Measurements from ENCODE around the gene IARS1.

The IARS1 gene

GRCh38 chr9:92293452-92294296, at the start of gene IARS1:
IARS1 (minus strand) TSS chr9:92293697; CDS start chr9:92289419, 4,278 bp downstream.
- peak; percentile 100 for DNase-seq

- DNase-seq = no peak
Observed at GRCh38 chr9:92342825-92343488, 49.5 kb upstream of the IARS1 start.

- no peak for DNase-seq
Observed at GRCh38 chr9:92341578-92341977, 48.1 kb upstream of the IARS1 start.

GRCh38 chr9:92333282-92333634, 39.8 kb upstream of the IARS1 start:
- DNase-seq = no peak

GRCh38 chr9:92332577-92333281, 39.2 kb upstream of the IARS1 start:
- DNase-seq = no peak

- no peak for DNase-seq
Observed at GRCh38 chr9:92328225-92328624, 34.7 kb upstream of the IARS1 start.

- no peak for DNase-seq
Observed at GRCh38 chr9:92327283-92327850, 33.9 kb upstream of the IARS1 start.

GRCh38 chr9:92325991-92326500, 32.5 kb upstream of the IARS1 start:
- no peak for DNase-seq

GRCh38 chr9:92325269-92325990, 31.9 kb upstream of the IARS1 start, which contains the start of the genes CENPP and NOL8:
CENPP (plus strand) TSS chr9:92325953.
NOL8 (minus strand) TSS chr9:92325350; CDS start chr9:92324161, 1,189 bp downstream.
- peak; percentile 85 for DNase-seq

- no peak for DNase-seq
Observed at GRCh38 chr9:92324889-92325268, 31.4 kb upstream of the IARS1 start.

- DNase-seq = no peak
Observed at GRCh38 chr9:92324431-92324830, 30.9 kb upstream of the IARS1 start.

- no peak for DNase-seq
Observed at GRCh38 chr9:92315456-92315855, 22.0 kb upstream of the IARS1 start.

GRCh38 chr9:92313624-92314012, 20.1 kb upstream of the IARS1 start:
- DNase-seq = no peak

GRCh38 chr9:92312887-92313623, 19.6 kb upstream of the IARS1 start:
- DNase-seq = no peak

GRCh38 chr9:92310562-92310961, 17.1 kb upstream of the IARS1 start:
- no peak for DNase-seq

- DNase-seq = no peak
Observed at GRCh38 chr9:92308893-92309292, 15.4 kb upstream of the IARS1 start.

GRCh38 chr9:92300936-92301335, 7.4 kb upstream of the IARS1 start:
- DNase-seq = no peak

- DNase-seq = no peak
Observed at GRCh38 chr9:92299116-92299515, 5.6 kb upstream of the IARS1 start.

- DNase-seq = no peak
Observed at GRCh38 chr9:92298036-92298435, 4.5 kb upstream of the IARS1 start.

GRCh38 chr9:92297611-92298010, 4.1 kb upstream of the IARS1 start:
- DNase-seq = no peak

GRCh38 chr9:92295827-92296258, 2.3 kb upstream of the IARS1 start:
- no peak for DNase-seq

Measured in activated naive CD4-positive, alpha-beta T cell treated with Interleukin-2 at 50 U/mL for 16 hours (primary cell).